Activated CD4-positive, CD25-positive, alpha-beta regulatory T cell treated with anti-CD3 and anti-CD28 coated beads, Interleukin-2, amount 50 U/mL, for 72 hours (primary cell): ENCODE data around the gene MMP12.

Experiments
- DNase-seq: peaks from one replicate; pipeline ENCODE4 v3.0.0; 2021

Gene MMP12

GRCh38 chr11:102849311-102849710, 25.5 kb downstream of the MMP12 start:
- no peak for DNase-seq

- DNase-seq: no peak
These were observed 28.5 kb downstream of the MMP12 start for GRCh38 chr11:102846292-102846691.

GRCh38 chr11:102843489-102843888, 31.3 kb downstream of the MMP12 start, which contains the start of gene MMP3:
Gene MMP3 (minus strand): TSS chr11:102843609. CDS start chr11:102843546, 63 bp downstream.
- DNase-seq: no peak

GRCh38 chr11:102842930-102843329, 31.9 kb downstream of the MMP12 start:
- no peak for DNase-seq

GRCh38 chr11:102840018-102840417, 34.8 kb downstream of the MMP12 start:
- no peak for DNase-seq

GRCh38 chr11:102837646-102838045, 37.1 kb downstream of the MMP12 start:
- no peak for DNase-seq

- no peak for DNase-seq
These were observed 37.6 kb downstream of the MMP12 start for GRCh38 chr11:102837156-102837555.

- no peak for DNase-seq
These were observed 38.4 kb downstream of the MMP12 start for GRCh38 chr11:102836290-102836875.

GRCh38 chr11:102833731-102834130, 41.1 kb downstream of the MMP12 start:
- DNase-seq: no peak

GRCh38 chr11:102832612-102833011, 42.2 kb downstream of the MMP12 start:
- DNase-seq: no peak

GRCh38 chr11:102831489-102832440, 43.0 kb downstream of the MMP12 start:
- no peak for DNase-seq

GRCh38 chr11:102831128-102831488, 43.7 kb downstream of the MMP12 start:
- DNase-seq: no peak

GRCh38 chr11:102830001-102830727, 44.6 kb downstream of the MMP12 start:
- no peak for DNase-seq

GRCh38 chr11:102829316-102830000, 45.3 kb downstream of the MMP12 start:
- DNase-seq: no peak

- no peak for DNase-seq
These were observed 50.2 kb downstream of the MMP12 start for GRCh38 chr11:102824556-102824955.

- no peak for DNase-seq
These were observed 55.3 kb downstream of the MMP12 start for GRCh38 chr11:102819491-102819890.

- DNase-seq: no peak
These were observed 61.3 kb downstream of the MMP12 start for GRCh38 chr11:102813484-102813883.
